Common myeloid progenitor, CD34-positive (primary cell): ENCODE measurements around the gene FGD3.
A peak's percentile ranks its signal among the peaks of the same experiment; 100 is the strongest.

Experiments
- CTCF ChIA-PET: fragments of 350-600 bp; sonication (Branson Sonifier 250); formaldehyde crosslinking; loops from one replicate; lab custom pipeline; 2021; ENCODE audit warnings: antibody characterized with exemption; lab: Charles Lee
- POLR2A ChIA-PET: fragments of 350-600 bp; sonication (Branson Sonifier 250); formaldehyde crosslinking; loops from one replicate; lab custom pipeline; 2021; ENCODE audit warnings: antibody characterized with exemption; lab: Charles Lee
- DNase-seq, 3 donors: peaks; one replicate each; pipeline versions ENCODE4 v3.0.0 to v3.0.0-alpha.2; 2013
- H3K27ac ChIP-seq, 2 experiments: 1 replicate in 1 of 2; 2 replicates in 1 of 2; pipeline ENCODE4 v1.7.0; 2013; ENCODE audit warnings: inconsistent platforms in 2 of 2, low read length in 2 of 2, mild to moderate bottlenecking in 2 of 2, low read depth in 1 of 2, moderate library complexity in 1 of 2; ENCODE audit not compliant: severe bottlenecking in 2 of 2, insufficient read depth in 1 of 2, poor library complexity in 1 of 2
- H3K27me3 ChIP-seq, 5 experiments: replicated peaks in 2 of 5; 1 replicate in 3 of 5; 2 replicates in 2 of 5; pipeline versions ENCODE4 v1.6.1 to v1.7.0; 2013; ENCODE audit warnings: low read length in 4 of 5, mild to moderate bottlenecking in 2 of 5, moderate library complexity in 2 of 5, inconsistent platforms in 1 of 5; ENCODE audit not compliant: insufficient read depth in 5 of 5, control insufficient read depth in 4 of 5
- H3K36me3 ChIP-seq, 4 experiments: 1 replicate in 2 of 4; 2 replicates in 2 of 4; pipeline versions ENCODE4 v1.6.1 to v1.7.0; 2013; ENCODE audit warnings: low read length in 3 of 4, control low read depth in 1 of 4, mild to moderate bottlenecking in 1 of 4; ENCODE audit not compliant: control insufficient read depth in 4 of 4, insufficient read depth in 4 of 4
- H3K4me1 ChIP-seq, 4 experiments: 1 replicate in 3 of 4; 2 replicates in 1 of 4; pipeline versions ENCODE4 v1.6.1 to v1.7.1; 2013; ENCODE audit warnings: low read length in 3 of 4, mild to moderate bottlenecking in 3 of 4, control low read depth in 1 of 4, inconsistent platforms in 1 of 4, moderate library complexity in 1 of 4; ENCODE audit not compliant: control insufficient read depth in 4 of 4, insufficient read depth in 4 of 4; ENCODE audit errors: control extremely low read depth in 1 of 4
- H3K4me3 ChIP-seq, 7 experiments: 1 replicate in 4 of 7; 2 replicates in 3 of 7; pipeline versions ENCODE4 v1.5.1 to v1.7.0; 2013; ENCODE audit warnings: mild to moderate bottlenecking in 7 of 7, low read length in 6 of 7, moderate library complexity in 6 of 7, inconsistent platforms in 2 of 7, low read depth in 2 of 7, control low read depth in 1 of 7; ENCODE audit not compliant: insufficient read depth in 4 of 7, control insufficient read depth in 1 of 7; ENCODE audit errors: extremely low read depth in 1 of 7
- H3K9me3 ChIP-seq, 5 experiments: 1 replicate in 4 of 5; 2 replicates in 1 of 5; pipeline versions ENCODE4 v1.6.1 to v1.7.1; 2013; ENCODE audit warnings: low read length in 4 of 5, mild to moderate bottlenecking in 2 of 5, inconsistent platforms in 1 of 5, low read depth in 1 of 5, moderate library complexity in 1 of 5; ENCODE audit not compliant: control insufficient read depth in 4 of 5, insufficient read depth in 2 of 5; ENCODE audit errors: control extremely low read depth in 1 of 5
- WGBS: methylation state at CpG from one replicate; pipeline ENCODE4 v1.1.5; 2013; ENCODE audit not compliant: insufficient coverage; 5-methylcytosine and 5-hydroxymethylcytosine counted together

Gene FGD3

DNA sequence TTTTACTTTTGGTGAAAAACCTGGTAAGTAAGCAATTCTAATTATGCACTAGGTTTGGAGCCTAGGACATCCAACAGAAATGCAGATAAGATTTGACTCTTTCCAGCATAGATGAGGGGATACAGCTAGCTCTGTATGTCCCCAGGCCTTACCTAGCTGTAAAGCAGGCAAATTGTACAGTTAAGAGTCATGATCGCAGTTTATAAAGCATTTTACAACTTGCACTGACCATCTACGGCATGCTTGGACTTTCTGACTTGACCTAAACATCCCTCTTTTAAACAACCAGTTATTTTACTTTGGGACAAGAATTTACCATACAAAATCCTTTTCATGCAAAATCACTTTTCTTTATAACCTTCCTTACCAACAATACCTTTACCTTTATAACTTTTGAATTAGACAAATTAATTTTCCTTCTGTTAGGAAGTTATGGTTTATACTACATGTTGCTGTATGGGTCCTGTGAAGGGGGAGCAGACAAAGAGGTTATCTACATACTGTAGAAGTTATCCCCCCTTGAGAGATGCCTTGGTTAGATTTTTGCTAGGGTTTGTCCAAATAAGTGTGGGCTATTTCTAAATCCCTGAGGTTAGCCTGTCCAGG lies 36.8 kb downstream of the FGD3 start:
- DNase-seq, result peak in 2 of 3 donors; percentile 36 to 49
- H3K27ac ChIP-seq, result no peak overlapping the region
- POLR2A ChIA-PET, result no interaction called here
- 50% methylated on average over 2 of the region's 2 CpGs for WGBS
- H3K4me1 ChIP-seq, result peaks cover 2 to 21% (median 8%) of the 10 kb centered on the region in 4 experiments
- no peaks in the 10 kb centered on the region for H3K27me3 ChIP-seq
- peaks cover 9 to 34% (median 16%) of the 10 kb centered on the region in 4 experiments for H3K36me3 ChIP-seq
- CTCF ChIA-PET, result interaction anchor here (1.1 kb wide), 1 partner anchor 31 kb away, joined by 4 read pairs; no protein-coding TSS in a partner anchor
- peaks cover 0 to 24% (median 4%) of the 10 kb centered on the region in 5 experiments for H3K9me3 ChIP-seq
- H3K4me3 ChIP-seq, result no peak overlapping the region

DNA sequence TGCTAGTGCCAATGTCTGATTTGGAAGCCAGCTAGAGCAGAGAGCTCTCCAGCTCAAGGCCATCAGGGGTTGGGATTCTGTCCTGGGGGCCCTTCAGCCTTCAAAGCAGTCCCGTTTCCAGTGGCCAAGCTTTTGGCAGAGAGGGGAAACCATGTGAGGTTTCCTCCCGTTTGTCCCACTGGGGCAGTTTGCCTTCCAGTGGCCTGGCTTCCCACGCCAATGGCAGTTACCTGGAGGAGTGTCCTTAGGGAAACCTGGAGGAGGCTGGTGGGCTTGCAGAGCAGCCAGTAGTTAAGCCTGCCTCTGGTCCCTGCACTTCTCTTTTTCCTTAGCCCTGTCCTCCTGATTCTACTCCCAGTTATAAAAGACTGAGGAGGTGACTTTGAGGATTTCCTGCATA lies 37.7 kb downstream of the FGD3 start:
- Histone ChIP-seq H3K4me1 (peaks cover 2 to 24% (median 8%) of the 10 kb centered on the region in 4 experiments), H3K9me3 (peaks cover 0 to 24% (median 4%) of the 10 kb centered on the region in 5 experiments), H3K27ac (no peak overlapping the region), H3K36me3 (peaks cover 9 to 34% (median 16%) of the 10 kb centered on the region in 4 experiments), H3K27me3 (no peaks in the 10 kb centered on the region), H3K4me3 (no peak overlapping the region)
- ChIA-PET POLR2A (no interaction called here), CTCF (interaction anchor here (1.1 kb wide), 2 partner anchors 19 to 32 kb away, joined by 3 to 4 read pairs; no protein-coding TSS in a partner anchor)
- 90% methylated on average over 3 of the region's 3 CpGs for WGBS
- DNase-seq, result no peak

DNA sequence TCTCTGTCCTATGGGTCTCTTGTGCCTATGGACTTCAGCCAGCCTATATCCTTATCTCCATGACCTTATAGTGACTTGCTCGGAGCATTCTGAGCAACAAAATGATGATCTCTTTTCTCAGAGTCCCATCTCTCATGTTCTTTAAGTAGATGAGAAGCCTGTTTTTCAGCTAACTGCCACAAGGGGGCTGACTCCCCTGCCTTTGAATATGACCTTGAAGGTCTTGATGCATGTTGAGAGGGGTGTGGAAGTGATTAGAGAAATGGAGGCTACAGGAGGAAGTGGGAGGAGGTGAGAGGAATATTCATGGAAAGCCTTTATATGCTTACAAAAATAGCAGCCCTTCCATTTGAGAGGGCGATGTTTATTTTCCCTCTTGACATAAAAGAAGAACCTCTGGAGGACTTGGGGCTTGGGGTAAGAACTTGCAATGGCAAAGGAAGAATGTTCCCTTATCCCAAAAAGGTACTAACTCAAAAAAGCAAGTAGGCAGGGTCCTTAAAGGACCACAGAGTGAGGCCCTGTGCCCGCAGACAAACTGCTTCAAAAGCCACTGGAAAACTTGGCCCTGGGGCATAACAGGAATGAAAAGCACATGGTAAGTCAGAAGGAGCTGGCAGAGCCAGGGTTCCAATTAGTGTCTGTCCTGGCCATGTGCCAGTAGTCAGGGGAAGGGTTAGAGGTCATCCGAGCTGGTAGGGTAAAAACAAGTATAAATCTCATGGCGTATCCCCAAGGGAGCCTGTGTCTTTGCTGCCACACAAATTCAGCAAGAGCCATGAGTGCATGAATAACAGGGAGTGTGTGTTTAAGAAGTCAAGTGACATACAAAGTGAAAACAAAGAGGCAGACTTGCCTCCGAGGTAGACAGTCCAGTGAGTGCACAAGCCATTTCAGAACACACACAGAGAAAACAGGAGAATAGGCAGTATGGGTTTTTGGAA lies 39.1 kb downstream of the FGD3 start:
- POLR2A ChIA-PET, result no interaction called here
- no peak overlapping the region for H3K27ac ChIP-seq
- no peaks in the 10 kb centered on the region for H3K27me3 ChIP-seq
- peaks cover 0 to 24% (median 4%) of the 10 kb centered on the region in 5 experiments for H3K9me3 ChIP-seq
- peaks cover 2 to 19% (median 4%) of the 10 kb centered on the region in 4 experiments for H3K4me1 ChIP-seq
- peaks cover 9 to 37% (median 16%) of the 10 kb centered on the region in 4 experiments for H3K36me3 ChIP-seq
- CTCF ChIA-PET, result interaction anchor here (0.6 to 2.0 kb wide), 8 partner anchors 10 to 447 kb away, joined by 3 to 8 read pairs (median 3); no protein-coding TSS in a partner anchor
- no peak overlapping the region for H3K4me3 ChIP-seq
- WGBS, result 81% methylated on average over 6 of the region's 6 CpGs
- DNase-seq, result peak; percentile 26 to 52 (median 45)

DNA sequence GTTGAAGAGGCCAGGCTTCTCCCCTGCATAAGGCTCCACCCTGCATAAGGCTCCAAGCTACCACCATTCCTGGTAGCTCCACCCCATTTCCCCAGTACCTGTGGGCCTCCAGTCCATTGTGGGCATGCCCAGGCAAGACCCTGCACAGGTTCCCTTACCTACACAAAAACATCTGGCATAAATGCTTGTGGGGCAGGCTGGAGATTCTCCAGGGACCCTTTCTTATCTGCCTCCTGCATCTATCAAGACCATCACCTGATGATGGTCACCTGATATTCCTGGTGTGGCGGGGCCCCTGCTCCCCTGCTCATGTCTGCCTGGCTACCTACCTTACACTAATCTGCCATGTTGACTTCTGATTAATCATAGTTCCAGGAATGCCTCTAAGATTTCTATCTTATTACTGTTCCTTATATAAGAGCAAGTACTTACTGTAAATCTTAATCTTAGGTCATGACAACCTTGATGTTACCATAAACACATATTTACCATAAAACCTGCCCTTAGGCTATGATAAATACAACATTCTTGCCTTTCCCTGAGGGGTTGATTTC lies 41.0 kb downstream of the FGD3 start:
- peak overlapping the region in 1 of 2 experiments; percentile 7 for H3K27ac ChIP-seq
- H3K4me1 ChIP-seq, result peaks cover 2 to 19% (median 4%) of the 10 kb centered on the region in 4 experiments
- POLR2A ChIA-PET, result no interaction called here
- no peak overlapping the region for H3K4me3 ChIP-seq
- peaks cover 4 to 23% (median 13%) of the 10 kb centered on the region in 5 experiments for H3K9me3 ChIP-seq
- no CpG with 5 or more reads among the region's 1 CpG for WGBS
- no peak for DNase-seq
- H3K36me3 ChIP-seq, result peaks cover 11 to 46% (median 19%) of the 10 kb centered on the region in 4 experiments
- CTCF ChIA-PET, result interaction anchor here (0.6 to 2.0 kb wide), 2 partner anchors 14 to 17 kb away, joined by 3 to 8 read pairs; no protein-coding TSS in a partner anchor
- no peaks in the 10 kb centered on the region for H3K27me3 ChIP-seq

DNA sequence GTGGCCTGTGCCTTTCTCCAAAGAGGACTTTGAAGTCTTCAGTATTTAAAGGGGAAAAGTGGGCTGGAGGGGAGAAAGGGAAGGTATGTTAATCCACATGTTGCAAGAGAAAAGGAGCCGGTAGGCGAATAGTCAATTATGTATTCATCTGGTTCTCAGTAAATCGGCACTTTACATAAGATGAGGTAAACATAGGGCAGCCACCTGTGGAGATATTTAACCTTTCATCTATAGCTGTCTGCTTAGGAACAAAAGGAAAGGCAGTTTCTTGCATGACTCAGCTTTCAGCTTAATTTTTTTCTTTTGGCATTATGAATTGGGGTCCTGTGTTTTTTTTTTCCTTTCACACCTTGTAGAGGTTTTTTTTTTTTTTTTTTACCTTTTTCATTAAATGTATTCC lies 42.2 kb downstream of the FGD3 start:
- peak overlapping the region in 1 of 2 experiments; percentile 29 for H3K27ac ChIP-seq
- peak in 2 of 3 donors; percentile 17 to 36 for DNase-seq
- peaks cover 2 to 19% (median 4%) of the 10 kb centered on the region in 4 experiments for H3K4me1 ChIP-seq
- peaks cover 7 to 36% (median 17%) of the 10 kb centered on the region in 4 experiments for H3K36me3 ChIP-seq
- WGBS, result 65% methylated on average over 3 of the region's 3 CpGs
- H3K4me3 ChIP-seq, result no peak overlapping the region
- no peaks in the 10 kb centered on the region for H3K27me3 ChIP-seq
- CTCF ChIA-PET, result interaction anchor here (0.6 to 4.0 kb wide), 2 partner anchors 14 to 161 kb away, joined by 5 to 23 read pairs; no protein-coding TSS in a partner anchor
- POLR2A ChIA-PET, result interaction anchor here (0.6 kb wide), 3 partner anchors 50 to 456 kb away, joined by 3 to 13 read pairs (median 7); no protein-coding TSS in a partner anchor
- H3K9me3 ChIP-seq, result peaks cover 4 to 14% (median 13%) of the 10 kb centered on the region in 5 experiments

DNA sequence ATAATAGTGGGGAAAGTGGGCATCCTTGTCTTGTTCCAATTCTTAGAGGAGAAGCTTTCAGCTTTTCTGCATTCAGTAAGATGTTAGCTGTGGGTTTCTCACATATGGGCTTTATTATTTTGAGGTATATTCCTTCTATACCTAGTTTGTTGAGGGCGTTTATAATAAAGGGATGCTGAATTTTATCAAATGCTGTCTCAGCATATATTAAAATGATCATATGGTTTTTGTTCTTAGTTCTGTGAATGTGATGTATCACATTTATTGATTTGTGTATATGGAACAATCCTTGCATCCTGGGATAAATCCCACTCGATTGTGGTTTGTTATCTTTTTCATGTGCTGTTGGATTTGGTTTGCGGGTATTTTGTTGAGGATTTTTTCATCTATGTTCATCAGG lies 43.1 kb downstream of the FGD3 start:
- Histone ChIP-seq H3K36me3 (peaks cover 7 to 33% (median 15%) of the 10 kb centered on the region in 4 experiments), H3K27ac (no peak overlapping the region), H3K4me1 (peaks cover 2 to 16% (median 4%) of the 10 kb centered on the region in 4 experiments), H3K9me3 (peaks cover 4 to 13% (median 9%) of the 10 kb centered on the region in 5 experiments), H3K4me3 (no peak overlapping the region), H3K27me3 (no peaks in the 10 kb centered on the region)
- no peak for DNase-seq
- ChIA-PET CTCF (interaction anchor here (0.7 to 4.0 kb wide), 3 partner anchors 10 to 24 kb away, joined by 3 to 23 read pairs (median 6); no protein-coding TSS in a partner anchor), POLR2A (no interaction called here)
- 100% methylated on average over 2 of the region's 3 CpGs for WGBS
